A549 (cell line): ENCODE results near the gene ELL2.

Experiments
- CEBPB ChIP-seq, 2 experiments: fragments of >200 bp in 1 of 2; sonication (Bioruptor Twin) in 1 of 2; formaldehyde crosslinking in 1 of 2; IDR thresholded peaks; 2 replicates each; pipeline ENCODE4 v1.6.1; 2012 to 2016
- CHD2 ChIP-seq: fragments of 150-350 bp; IDR thresholded peaks from 2 replicates; pipeline ENCODE4 v1.6.1; 2014; ENCODE audit warnings: low read length; ENCODE audit not compliant: partially characterized antibody
- CHD4 ChIP-seq: fragments of 200-600 bp; sonication (generic); IDR thresholded peaks from 2 replicates; pipeline ENCODE4 v1.6.1; 2016; ENCODE audit warnings: antibody characterized with exemption, mild to moderate bottlenecking, borderline replicate concordance
- CTCF ChIP-seq: fragments of >200 bp; sonication (Bioruptor Twin); formaldehyde crosslinking; IDR thresholded peaks from 3 replicates; pipeline ENCODE4 v1.5.1; 2016
- JUN ChIP-seq, 2 experiments: fragments of >200 bp; sonication (Bioruptor Twin); formaldehyde crosslinking; IDR thresholded peaks; 2 replicates in 1 of 2; 3 replicates in 1 of 2; pipeline ENCODE4 v1.6.1; 2016 to 2017
- MAX ChIP-seq: IDR thresholded peaks from 2 replicates; pipeline ENCODE4 v1.6.1; 2012
- POLR2A ChIP-seq: IDR thresholded peaks from 2 replicates; pipeline ENCODE4 v1.6.1; 2012; ENCODE audit warnings: mild to moderate bottlenecking, low read length
- RAD21 ChIP-seq, 2 experiments: fragments of >200 bp in 1 of 2; sonication (Bioruptor Twin) in 1 of 2; formaldehyde crosslinking in 1 of 2; IDR thresholded peaks in 1 of 2; conservative IDR thresholded peaks in 1 of 2; 2 replicates in 1 of 2; 3 replicates in 1 of 2; pipeline ENCODE4 v1.6.1; 2012 to 2018; ENCODE audit warnings: inconsistent platforms in 1 of 2
- REST ChIP-seq: fragments of 200-600 bp; sonication (generic); IDR thresholded peaks from 2 replicates; pipeline ENCODE4 v1.6.1; 2016; ENCODE audit warnings: antibody characterized with exemption, mild to moderate bottlenecking, moderate library complexity
- RFX5 ChIP-seq: fragments of 450-650 bp; IDR thresholded peaks from 2 replicates; pipeline ENCODE4 v1.7.1; 2014; ENCODE audit warnings: antibody characterized with exemption, mild to moderate bottlenecking, moderate library complexity
- SMC3 ChIP-seq: fragments of >200 bp; sonication (Bioruptor Twin); formaldehyde crosslinking; IDR thresholded peaks from 3 replicates; pipeline ENCODE4 v1.6.1; 2018; ENCODE audit warnings: inconsistent platforms
- ZC3H11A ChIP-seq: fragments of 450-650 bp; IDR thresholded peaks from 2 replicates; pipeline ENCODE4 v1.6.1; 2014; ENCODE audit warnings: antibody characterized with exemption, mild to moderate bottlenecking

GRCh38 chr5:96000308-96000707, 38.7 kb upstream of the ELL2 start:
- no peak for TF ChIP-seq POLR2A
- TF ChIP-seq CEBPB (IDR thresholded peaks at IDR 0.05), result no peak
- no peak for TF ChIP-seq CHD4
- no peak for TF ChIP-seq ZC3H11A
- TF ChIP-seq MAX, result no peak
- TF ChIP-seq SMC3, result no peak
- no peak for TF ChIP-seq CTCF
- TF ChIP-seq CHD2, result no peak
- TF ChIP-seq RFX5, result no peak
- no peak for TF ChIP-seq RAD21 (conservative IDR thresholded peaks at IDR 0.05 in 1 of 2, IDR thresholded peaks at IDR 0.05 in 1 of 2)
- no peak for TF ChIP-seq JUN (IDR thresholded peaks at IDR 0.05)
- TF ChIP-seq REST, result no peak
